ENCODE measurements around the gene PRKCG.

PRKCG gene

GRCh38 chr19:53951436-53951835 lies 69.4 kb downstream of the PRKCG start:
- TF ChIP-seq, protein P1, sequence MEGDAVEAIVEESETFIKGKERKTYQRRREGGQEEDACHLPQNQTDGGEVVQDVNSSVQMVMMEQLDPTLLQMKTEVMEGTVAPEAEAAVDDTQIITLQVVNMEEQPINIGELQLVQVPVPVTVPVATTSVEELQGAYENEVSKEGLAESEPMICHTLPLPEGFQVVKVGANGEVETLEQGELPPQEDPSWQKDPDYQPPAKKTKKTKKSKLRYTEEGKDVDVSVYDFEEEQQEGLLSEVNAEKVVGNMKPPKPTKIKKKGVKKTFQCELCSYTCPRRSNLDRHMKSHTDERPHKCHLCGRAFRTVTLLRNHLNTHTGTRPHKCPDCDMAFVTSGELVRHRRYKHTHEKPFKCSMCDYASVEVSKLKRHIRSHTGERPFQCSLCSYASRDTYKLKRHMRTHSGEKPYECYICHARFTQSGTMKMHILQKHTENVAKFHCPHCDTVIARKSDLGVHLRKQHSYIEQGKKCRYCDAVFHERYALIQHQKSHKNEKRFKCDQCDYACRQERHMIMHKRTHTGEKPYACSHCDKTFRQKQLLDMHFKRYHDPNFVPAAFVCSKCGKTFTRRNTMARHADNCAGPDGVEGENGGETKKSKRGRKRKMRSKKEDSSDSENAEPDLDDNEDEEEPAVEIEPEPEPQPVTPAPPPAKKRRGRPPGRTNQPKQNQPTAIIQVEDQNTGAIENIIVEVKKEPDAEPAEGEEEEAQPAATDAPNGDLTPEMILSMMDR (IDR thresholded peaks at IDR 0.05; ENCODE audit: control insufficient read depth, insufficient read depth, low read depth, low read length, missing control alignments), result no peak
- no peak for DNase-seq (ENCODE audit: low read depth)
- H3K4me3 ChIP-seq (ENCODE audit: control insufficient read depth, low read depth, low read length), result no peak overlapping the region

DNA sequence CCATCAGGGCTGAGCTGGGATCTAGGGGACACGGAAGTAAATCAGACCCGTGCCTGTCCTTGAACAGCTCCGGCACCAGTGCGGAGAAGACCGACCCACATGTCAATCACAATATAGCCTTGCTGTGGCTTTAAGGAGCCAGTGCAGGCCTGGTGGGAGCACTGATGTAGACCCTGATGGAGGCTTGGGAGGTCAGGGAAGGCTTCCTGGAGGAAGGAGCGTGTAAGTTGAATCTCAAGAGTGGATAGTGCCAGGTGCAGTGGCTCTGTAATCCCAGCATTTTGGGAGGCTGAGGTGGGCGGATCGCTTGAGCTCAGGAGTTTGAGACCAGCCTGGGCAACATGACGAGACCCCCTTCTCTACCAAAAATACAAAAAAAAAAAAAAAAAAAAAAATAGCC lies 70.0 kb downstream of the PRKCG start:
- H3K4me3 ChIP-seq (ENCODE audit: control insufficient read depth, low read depth, low read length), result no peak overlapping the region
- DNase-seq (ENCODE audit: low read depth), result no peak
- TF ChIP-seq, protein P1 (IDR thresholded peaks at IDR 0.05; ENCODE audit: control insufficient read depth, insufficient read depth, low read depth, low read length, missing control alignments), result no peak

DNA sequence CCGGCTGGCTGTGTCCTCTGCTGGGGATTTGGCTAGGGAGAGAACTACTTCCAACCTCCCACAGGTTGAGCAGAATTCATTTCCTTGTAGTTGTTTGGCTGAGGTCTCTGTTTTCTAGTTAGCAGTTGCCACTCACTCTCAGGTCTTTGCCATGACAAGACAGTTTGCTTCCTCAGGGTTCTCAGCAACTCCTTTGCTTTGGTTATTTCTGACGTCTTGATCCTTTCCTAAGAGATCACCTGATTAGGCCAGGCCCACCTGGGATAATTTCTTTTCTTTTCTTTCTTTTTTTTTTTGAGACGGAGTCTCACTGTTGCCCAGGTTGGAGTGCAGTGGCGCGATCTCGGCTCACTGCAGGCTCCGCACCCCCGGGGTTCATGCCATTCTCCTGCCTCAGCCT lies 71.4 kb downstream of the PRKCG start:
- H3K4me3 ChIP-seq (ENCODE audit: control insufficient read depth, low read depth, low read length), result no peak overlapping the region
- TF ChIP-seq, protein P1 (IDR thresholded peaks at IDR 0.05; ENCODE audit: control insufficient read depth, insufficient read depth, low read depth, low read length, missing control alignments), result no peak
- no peak for DNase-seq (ENCODE audit: low read depth)
